ENCODE measurements around the gene PTGDS.

PTGDS gene

DNA sequence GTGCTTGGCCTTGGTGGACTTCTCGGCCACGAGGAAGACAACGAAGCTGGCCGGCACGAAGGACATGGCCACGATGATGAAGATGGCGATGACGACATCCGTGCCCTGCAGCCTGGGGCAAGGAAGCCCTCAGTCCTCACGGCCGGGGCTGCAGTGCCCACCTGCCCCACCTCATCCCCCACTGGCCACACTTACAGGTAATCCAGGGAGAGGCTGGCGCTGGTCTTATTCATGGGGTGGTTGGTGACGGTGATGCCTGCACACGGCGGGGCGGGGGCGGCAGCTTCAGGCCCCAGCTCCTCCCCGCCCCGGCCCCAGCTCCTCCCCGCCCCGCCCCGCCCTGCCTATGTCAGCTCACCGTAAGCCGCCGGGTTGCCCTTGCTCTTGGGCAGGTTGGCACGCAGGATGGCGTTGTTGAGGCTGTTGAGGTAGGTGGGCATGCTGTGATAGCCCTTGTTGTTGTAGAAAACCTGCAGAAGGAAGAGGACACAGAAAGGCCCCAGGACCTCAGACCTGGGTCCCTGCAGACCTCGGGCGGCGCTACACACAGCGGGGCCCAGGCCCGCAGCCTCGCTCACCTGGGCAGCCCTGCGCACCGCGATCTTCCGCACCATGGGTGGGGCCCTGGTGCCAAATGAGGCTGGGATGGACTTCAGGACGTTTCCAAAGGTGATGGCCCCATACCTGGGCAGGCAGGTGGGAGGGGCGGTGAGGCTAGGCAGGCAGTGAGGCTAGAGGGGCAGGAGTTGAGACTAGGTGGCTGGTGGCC, 34.8 kb downstream of the PTGDS start:
- no peak for DNase-seq

DNA sequence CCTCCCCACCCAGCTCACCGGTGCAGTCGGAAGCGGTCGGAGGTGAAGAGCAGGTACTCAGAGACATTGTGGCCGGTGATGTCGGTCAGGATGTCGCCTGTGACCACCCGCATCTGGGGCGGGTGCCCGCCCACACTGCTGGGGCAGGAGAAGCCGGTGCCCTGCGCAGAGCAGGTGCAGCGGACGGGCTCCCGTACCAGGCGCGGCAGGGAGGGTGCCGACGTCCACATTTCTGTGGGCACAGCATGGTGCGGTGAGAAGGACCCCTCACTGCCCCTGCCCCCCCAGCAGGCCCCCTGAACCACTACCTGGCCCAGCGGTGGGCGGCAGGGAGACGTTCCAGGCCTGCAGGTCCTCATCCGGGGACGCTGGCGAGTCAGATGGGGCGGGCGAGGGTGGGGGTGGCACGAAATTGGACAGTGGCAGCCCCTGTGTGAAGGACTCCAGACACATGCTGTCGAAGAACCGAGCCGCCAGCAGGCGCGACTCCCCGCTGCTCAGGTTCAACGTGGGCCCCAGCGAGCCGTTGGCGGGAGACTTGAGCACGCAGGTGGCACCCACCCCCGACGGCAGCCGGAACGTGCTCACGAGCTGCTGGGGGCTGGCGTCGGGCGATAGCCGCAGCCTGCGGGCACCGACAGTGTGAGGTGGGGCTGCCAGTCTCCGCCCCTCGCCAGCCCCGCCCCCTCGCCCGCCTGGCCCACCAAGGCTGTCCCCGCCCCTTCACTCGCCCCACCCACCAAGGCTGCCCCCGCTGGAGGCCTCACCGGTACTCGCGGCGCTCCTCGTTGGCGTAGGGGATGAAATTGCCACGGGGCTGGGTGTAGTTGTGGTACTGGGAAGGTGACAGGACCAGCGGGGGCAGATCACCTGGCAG, 35.6 kb downstream of the PTGDS start:
- DNase-seq: no peak

DNA sequence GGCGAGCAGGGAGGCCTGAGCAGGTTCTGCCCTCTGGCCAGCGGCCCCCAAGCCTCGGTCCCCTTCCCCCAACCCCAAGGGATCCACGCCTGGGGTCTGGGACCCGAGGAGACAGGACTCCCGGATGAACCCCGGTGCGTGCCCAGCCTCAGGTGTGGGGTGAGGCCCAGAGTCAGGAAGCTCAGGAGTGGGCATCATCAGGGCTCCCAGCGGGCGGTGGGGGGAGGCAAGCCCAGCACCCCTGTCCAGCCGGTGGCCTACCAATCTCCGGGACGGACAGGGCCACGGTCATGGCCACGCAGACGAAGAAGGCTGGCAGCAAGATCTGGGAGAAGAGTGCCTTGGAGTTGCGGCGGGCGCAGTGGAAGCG, 36.3 kb downstream of the PTGDS start:
- DNase-seq: no peak

DNA sequence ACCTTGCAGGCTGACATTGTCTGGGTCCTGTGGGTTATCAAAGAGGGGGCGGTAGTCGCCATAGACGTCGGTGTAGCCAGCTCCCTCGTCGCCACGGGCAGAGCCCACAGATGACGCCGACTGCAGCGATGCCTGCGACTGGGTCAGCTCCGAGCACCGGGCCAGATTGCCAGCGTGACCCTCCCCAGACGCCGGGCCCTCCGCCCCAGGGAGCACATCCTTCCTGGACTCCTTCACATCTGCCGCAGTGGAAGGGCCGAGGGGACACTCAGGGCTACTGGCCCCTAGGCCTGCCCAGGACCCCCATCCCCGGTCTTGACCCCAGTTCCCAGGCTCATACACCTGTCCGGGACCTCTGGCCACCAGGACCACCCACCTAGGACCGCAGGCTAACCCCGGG, 36.9 kb downstream of the PTGDS start:
- no peak for DNase-seq

DNA sequence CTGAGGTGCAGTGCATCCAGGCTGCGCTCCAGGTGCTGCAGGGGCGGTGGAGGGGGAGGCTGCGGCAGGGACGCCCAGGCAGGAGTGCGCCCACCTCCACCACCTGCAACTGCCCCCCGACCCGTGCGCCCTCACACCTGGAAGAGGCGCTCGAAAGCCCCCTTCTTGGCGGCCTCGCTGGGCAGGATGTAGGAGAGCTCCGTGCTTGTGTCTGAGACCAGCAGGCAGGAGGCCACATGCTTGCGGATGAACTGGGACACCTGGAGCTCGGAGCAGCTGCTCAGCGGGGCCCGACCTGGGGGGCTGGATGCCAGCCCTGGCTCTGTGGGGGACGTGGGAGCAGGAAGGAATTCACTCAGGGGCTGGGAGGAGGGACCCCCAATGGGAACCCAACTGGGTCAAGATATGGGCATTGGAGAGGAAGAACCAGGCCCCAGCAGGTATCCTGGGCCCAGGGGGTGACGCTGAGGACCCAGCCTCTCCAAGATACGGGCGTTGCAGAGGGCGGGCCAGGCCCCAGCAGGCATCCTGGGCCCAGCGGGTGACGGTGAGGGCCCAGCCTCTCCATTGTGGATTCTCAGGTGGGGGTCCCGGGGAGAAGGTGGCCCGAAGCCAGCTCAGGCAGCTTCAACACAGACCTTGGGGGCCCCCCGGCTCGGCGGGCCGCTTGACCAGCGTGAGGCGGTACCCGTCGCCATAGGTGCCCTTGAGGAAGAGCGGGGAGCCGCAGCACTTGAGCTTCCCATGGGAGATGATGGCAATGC, 37.7 kb downstream of the PTGDS start:
- no peak for DNase-seq

DNA sequence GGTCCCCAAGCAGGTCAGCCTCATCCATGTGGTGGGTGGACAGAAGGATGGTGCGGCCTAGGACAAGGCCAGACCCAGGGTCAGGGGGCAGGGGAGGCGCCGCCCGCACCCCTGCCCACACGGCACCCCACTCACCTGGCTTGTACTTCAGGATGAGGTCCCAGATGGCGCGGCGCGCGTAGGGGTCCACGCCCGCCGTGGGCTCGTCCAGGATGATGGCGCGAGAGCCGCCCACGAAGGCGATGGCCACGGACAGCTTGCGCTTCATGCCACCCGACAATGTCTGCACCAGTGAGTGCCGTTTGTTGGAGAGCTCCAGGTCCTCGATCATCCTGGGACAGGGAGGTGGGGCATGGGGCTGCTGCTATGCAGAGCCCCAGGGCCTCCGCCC, 38.2 kb downstream of the PTGDS start:
- DNase-seq: no peak

DNA sequence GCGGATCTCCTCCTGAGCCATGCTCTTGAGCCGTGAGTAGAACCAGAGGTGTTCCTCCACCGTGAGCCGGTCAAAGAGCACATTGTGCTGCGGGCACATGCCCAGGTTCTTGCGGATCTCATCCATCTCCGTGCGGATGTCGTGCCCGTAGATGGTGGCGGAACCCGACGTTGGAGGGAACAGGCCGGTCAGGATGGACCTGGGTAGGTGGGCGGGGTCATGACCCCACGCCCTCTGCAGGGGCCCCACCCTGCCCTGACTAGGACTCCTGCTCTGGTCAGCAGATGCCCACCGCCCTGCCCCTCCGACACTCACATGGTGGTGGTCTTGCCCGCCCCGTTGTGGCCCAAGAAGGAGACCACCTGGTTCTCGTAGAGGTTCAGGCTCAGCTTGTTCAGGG, 38.7 kb downstream of the PTGDS start:
- DNase-seq: no peak

DNA sequence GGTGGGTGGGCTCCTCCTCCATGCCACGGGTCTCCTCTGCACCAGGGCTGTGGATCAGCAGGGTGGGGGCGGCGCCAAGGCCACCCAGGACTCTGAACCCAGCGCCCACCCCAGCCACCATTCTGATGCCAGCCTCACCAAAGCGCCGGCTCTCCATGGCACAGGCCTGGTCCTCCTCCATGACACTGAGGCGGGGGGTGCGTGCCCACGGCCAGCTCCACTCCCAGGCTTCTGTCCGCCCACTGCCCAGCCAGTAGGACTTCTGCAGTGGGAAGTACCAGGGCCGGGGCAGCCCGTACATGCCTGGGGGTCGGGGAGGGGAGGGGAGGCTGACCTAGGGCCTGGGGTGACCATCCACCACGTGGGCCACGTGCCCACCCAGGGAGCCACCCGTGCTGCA, 39.1 kb downstream of the PTGDS start:
- no peak for DNase-seq

DNA sequence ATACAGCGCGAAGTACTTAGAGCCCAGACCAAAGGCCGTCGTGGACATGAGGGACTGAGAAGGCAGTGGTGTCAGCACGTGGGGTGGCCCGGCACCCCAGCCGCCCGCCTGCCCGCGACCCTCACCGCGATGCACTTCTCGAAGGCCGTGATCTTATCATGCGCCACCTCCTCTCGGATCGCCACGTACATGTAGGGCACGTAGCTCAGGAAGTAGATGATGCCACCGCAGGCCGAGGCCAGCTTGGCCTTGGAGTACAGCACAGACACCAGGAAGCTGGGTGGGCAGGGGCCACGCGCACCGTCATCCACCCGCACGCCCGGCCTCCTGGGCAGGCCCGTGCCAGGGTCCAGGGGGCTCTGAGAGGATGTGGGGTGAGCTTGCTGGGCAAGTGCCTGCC, 39.8 kb downstream of the PTGDS start:
- DNase-seq: no peak

DNA sequence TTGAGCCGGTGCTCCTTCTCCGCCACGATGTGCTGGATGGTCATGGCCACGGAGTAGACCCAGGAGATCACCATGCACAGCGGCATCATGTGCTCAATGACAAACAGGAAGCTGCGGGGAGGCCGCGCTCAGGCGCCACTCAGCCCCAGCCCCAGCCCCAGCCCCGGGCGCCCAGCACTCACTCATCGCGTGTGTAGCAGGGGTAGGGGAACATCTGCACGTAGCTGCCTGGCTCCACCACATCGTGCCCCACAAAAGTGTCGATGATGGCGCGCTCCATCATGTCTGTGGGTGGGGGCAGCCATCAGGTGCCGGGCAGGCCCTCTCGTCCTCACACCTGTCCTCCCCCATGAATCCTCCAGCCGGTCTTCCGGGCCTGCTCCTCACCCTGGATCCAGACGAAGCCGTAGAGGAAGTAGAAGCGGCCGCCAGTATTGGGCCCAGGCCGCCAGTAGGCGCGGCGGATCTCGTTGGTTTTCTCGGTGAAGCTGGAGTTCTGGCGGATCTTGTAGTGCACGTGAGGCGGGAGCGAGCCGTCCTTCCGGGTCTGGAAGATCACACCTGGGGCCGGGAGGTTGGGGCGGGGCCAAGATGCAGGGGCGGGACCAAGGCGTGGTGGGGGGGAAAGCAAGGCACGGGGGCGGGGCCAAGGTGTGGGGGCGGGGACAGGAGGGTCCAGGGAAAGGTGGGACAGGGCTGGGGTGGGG, 40.6 kb downstream of the PTGDS start:
- DNase-seq: no peak

DNA sequence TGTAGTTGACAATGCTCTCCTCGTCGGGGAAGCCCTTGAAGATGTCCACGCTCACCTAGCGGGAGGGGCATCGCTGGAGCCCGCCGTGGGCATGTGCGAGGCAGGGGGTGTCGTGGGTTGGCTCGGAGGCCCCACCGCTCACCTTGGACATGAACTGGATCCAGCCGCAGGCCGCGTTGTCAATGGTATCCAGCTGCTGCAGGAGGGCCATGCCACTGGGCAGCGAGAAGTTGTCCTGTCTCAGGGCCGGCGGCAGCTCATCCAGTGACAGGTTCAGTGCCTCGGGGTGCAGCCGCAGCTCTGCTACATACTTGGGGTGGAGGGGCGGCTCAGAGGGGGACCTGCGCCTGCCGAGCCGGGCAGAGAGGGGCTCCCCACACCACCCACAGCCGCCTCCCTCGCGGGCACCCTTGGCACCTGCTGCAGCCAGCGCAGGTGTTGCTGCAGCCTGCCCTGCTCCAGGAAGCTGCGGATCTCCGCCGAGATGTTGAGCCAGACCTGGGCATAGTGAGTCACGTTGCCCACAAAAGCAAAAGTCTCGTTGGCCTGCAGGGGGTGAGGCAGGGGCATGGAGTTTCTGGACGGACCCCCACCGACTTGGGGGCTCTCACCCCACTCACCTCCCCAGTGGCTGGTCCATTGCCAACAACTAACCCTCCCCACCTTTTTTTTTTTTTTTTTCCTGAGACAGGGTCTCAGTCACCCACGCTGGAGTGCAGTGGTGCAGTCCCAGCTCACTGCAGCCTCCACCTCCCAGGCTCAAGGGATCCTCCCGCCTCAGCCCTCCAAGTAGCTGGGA, 41.7 kb downstream of the PTGDS start:
- DNase-seq: no peak

DNA sequence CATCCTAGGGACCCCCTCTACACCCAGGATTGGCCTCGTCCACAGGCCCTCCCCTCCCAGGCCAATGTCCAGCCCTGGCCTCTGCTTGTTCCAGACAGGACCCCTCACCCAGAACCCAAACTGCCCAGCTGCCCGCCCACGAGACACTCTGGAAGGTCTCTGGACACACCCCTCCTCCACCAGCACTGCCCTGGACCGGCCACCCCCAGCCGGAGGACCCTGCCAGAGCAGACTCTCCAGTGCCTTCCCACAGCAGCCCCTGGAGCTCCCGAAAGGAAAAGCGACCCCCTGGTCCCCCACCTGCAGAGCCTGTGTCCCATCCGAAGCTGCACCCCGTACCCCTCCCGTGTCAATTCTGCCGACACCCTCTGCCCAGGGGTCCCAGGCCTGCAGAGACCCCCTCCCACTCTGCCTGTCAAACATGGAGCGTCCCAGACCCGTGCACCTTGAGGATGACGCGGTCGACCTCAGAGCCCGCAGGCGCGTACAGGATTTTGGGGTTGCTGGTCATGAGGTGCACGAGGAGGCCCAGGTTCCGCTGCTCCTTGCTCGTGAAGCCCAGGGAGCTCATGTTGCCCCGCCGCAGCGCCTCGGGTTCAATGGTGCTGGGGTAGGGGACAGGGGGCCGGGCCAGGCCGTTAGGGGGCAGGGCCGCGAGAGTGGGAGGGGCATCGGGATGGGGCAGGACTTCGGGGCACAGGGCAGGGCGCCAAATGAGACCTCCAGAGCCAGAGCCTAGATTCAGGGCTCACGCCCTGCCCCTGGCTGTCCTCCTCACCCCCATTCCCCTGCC, 42.8 kb downstream of the PTGDS start:
- DNase-seq: no peak

DNA sequence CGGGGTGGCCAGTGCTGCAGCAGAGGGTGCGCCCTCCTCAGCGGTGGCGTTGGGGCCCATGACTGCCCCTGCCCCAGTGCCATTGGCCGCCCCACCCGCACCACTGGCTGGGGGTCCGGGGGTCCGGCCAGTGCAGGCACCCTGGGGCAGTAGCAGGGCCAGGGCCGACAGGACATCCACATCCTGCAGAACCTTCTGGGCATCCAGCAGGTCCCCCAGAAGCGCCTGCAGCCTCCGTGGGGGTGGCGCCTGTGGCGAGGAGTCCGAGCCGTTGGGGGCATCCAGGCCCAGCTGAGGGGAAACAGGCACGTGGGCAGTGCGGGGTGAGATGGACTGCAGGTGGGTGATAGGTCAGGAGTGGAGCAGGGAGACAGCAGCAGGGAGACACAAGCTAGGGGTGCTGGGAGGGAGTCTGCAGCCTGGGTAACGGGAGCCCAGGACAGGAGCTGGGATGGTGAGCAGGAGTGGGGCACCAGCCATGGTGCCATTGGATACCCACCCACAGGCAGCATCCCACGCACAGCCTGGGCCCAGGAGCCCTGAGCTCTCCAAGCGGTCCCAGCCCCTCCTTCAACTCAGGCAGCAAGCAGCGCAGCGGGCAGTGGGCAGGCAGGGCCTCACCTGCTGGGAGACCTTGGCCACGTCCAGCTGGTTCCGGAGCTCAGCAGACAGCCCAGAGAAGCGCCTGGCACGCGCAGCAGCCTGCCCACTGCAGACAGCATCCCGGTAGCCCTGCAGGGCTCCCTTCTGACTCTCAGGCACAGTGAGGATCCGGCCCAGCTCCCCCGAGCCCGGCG, 43.7 kb downstream of the PTGDS start:
- DNase-seq: no peak

DNA sequence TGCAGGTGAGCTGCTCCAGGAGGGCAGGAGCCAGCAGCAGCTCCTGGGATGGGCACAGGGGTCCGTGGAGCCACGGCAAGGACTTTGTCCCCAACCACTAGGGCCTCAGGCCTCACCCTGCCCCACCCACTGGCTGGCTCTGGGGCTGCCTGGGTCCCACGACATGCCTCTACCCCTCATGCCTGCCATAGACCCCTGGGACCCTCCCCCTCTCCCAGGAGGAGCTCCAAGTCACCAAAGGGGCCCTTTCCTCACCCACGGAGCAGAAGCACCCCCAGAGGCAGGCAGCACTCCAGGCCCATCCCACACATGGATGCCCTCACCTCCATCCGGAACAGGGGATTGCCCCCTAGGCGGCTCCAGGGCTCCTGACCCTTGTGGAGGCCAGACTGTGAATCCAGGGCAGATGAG, 44.3 kb downstream of the PTGDS start:
- DNase-seq: no peak

DNA sequence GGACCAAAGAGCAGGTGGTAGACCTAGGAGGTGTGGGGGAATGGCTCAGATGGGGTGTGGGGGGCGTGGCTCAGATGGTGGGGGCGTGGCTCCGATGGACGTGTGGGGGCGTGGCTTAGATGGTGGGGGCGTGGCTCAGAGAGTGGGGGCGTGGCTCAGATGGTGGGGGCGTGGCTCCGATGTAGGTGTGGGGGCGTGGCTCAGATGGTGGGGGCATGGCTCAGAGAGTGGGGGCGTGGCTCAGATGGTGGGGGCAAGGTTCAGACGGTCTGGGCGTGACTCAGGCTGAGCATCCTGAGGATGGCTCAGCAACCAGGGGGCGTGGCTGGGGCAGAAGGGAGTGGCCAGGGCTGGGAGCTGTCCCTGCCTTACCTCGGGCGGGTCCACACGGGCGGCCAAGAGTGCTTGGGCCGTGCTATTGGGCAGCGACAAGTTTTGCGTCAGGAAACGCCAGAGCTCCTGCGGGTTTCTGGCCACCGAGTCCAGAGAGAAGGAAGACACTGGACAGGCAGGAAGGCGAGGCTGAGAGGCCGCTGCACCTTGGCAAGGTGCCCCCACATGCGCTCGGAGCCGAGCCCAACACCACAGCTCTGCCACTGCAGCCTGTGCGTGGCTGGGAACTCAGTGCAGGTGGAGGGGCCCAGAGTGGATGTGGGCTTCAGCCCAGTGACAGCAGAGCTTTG, 44.8 kb downstream of the PTGDS start:
- peak; percentile 80 for DNase-seq

DNA sequence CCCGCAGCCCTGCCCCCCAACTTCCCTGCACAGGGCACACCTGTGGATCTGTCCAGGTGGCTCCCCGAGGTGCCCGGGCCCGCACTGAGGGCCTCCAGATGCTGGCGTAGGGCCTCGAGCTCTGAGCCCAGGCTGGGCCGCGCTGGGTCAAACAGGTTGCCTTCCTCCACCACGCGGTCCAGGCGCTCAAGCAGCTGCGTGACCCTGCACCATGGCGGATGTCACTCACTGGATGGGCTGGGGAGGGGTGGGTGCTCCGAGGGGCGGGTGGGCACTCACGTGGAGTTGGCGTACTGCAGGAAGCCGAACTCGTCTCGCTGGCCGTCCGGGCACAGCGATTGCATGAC, 45.3 kb downstream of the PTGDS start:
- DNase-seq: no peak

DNA sequence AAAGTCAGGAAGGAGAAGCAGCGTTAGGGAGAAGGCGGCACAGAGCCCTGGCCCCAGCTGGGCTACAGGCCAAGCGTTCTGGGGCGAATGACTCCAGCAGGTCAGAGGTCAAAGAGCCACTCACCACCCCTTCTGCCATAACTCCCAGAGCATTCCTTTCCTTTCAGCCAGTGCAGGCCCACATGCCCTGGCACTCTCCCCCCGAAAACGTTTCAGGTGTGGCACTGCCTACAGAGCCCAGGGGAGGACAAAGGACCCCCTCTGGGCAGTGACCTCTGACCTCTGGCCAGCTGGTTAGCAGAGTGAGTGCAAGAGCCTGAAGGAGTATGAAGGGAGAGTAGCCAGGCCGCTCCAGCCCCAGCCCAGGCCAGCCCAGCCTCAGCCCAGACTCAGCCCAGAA, 45.9 kb downstream of the PTGDS start:
- no peak for DNase-seq

DNA sequence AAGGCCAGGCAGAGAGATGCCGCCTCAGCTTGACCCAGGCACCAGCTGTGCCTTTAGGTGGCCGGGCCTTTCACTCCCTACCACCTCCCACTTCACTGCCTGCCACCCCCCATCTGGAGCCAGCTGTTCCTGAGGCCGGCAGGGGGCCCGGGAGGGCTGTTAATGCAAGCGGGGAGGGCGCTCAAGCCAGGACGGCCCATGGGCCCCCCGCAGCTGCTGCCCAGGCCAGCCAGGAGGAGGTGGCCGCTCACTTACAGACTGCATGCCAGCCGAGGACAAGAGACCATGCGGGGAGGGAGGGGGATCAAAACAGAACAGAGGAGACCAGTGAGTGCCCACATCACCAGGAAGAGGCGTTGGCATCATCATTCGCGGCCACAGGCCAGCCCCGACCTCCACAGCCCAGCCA, 46.3 kb downstream of the PTGDS start:
- DNase-seq: peak; percentile 60

DNA sequence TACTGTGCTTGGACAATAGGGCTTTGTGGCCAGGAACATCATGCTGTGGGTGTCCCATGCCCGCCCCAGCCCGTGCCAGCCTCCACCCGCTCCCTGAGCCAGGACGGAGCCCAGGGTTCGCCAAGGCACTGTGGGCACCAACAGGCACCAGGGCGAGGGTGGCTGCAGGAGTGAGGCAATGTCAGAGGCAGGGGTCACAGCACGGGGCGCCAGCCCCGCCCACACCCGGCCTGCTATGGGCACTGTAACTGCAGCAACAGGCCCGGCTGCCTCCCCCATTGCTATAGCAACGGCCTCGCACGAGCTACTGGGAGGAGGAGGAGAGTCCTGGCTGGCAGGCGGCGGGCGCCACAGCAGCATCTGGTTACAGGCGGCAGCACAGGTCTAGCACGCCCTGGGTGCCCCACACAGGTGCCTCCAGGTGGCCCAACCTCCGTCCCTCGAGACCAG, 48.2 kb downstream of the PTGDS start:
- DNase-seq: peak; percentile 96

DNA sequence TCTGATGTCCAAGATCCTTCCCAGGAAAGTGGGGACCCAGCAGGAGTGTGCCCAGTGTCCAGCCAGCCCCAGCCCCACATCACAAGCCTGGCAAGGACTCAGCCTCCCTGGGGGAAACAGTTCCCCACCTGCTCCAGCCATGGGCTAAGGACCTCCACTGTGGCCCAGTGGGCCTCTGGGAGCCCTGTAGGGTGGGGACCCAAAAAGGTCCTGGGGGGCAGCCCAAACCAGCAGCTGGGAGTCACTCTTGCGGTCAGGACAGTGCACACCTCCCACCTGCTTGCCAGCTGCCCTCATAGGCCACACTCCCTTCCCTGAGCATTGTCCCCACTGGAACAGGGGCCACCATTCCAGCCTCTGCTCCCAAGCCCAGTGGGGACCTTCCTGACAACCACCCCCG, 49.1 kb downstream of the PTGDS start:
- no peak for DNase-seq
